ENCODE results near the gene TRPV5. TPM values are rescaled to one million over a fixed set of nuclear protein-coding genes. Genes with fewer than 3 reads are reported as not detected.
A peak's percentile ranks its signal among the peaks of the same experiment; 100 is the strongest.

Gene TRPV5
- total RNA-seq, 4 donors from 2014 or later: not detected

GRCh38 chr7:142933092-142933475 lies 462 bp downstream of the TRPV5 start:
- no peak for TF ChIP-seq EP300 (IDR thresholded peaks at IDR 0.05)
- no peak for TF ChIP-seq POLR2AphosphoS5 (IDR thresholded peaks at IDR 0.05)
- no peak for TF ChIP-seq POLR2A (IDR thresholded peaks at IDR 0.05)
- no peak for TF ChIP-seq CTCF (IDR thresholded peaks at IDR 0.05)
- peak in 1 of 2 donors; percentile 74 for DNase-seq (ENCODE audit: low spot score in 2 of 2)
- Histone ChIP-seq H3K9me3 (no peaks in the 10 kb centered on the region), H3K27ac (no peak overlapping the region), H3K27me3 (no peaks in the 10 kb centered on the region), H3K36me3 (no peaks in the 10 kb centered on the region), H3K4me1 (no peaks in the 10 kb centered on the region), H3K4me3 (no peak overlapping the region)
- WGBS: 91% methylated on average over 7 of the region's 7 CpGs

GRCh38 chr7:142932386-142933091 lies 1.0 kb downstream of the TRPV5 start:
- Histone ChIP-seq H3K4me3 (no peak overlapping the region), H3K27ac (no peak overlapping the region), H3K9me3 (no peaks in the 10 kb centered on the region), H3K36me3 (no peaks in the 10 kb centered on the region), H3K4me1 (no peaks in the 10 kb centered on the region), H3K27me3 (no peaks in the 10 kb centered on the region)
- peak in 1 of 2 donors; percentile 55 for DNase-seq (ENCODE audit: low spot score in 2 of 2)
- 68% methylated on average over 5 of the region's 5 CpGs for WGBS
- TF ChIP-seq POLR2AphosphoS5 (IDR thresholded peaks at IDR 0.05) (no peak), CTCF (IDR thresholded peaks at IDR 0.05) (no peak), POLR2A (IDR thresholded peaks at IDR 0.05) (no peak), EP300 (IDR thresholded peaks at IDR 0.05) (no peak)

DNA sequence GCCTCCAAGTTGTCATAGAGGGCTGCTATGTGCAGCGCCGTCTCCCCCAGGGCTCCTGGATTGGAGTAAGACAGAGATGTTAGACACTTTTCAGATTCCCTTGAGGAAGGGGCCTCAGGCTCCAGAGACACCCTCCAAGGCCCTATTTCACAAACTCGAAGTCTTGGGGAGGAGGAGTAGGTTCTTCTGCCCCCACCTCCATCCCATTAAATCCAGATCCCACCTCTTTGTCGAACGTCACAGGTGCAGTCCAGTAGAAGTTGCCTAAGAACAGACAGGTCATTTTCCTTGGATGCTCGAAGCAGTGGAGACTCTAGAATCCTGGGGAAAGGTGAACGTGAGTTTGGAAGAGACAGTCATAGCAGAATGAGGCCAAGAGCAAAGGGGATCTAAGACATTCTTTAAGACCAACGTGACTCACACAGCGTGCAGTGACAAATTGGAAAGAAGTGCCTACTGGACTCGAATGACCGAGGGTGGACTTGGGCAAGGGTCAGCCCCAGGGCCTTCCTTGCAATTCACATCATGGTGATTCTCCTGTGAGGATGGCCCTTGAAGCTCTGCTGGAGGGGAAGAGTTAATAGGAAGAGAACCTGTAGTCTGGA lies 3.3 kb downstream of the TRPV5 start:
- no peak for TF ChIP-seq CTCF (IDR thresholded peaks at IDR 0.05)
- TF ChIP-seq POLR2AphosphoS5 (IDR thresholded peaks at IDR 0.05): no peak
- TF ChIP-seq EP300 (IDR thresholded peaks at IDR 0.05): no peak
- no peak for TF ChIP-seq POLR2A (IDR thresholded peaks at IDR 0.05)
- no peaks in the 10 kb centered on the region for H3K9me3 ChIP-seq
- H3K27ac ChIP-seq: no peak overlapping the region
- peak in 1 of 2 donors; percentile 45 for DNase-seq (ENCODE audit: low spot score in 2 of 2)
- H3K36me3 ChIP-seq: no peaks in the 10 kb centered on the region
- H3K4me3 ChIP-seq: no peak overlapping the region
- H3K27me3 ChIP-seq: no peaks in the 10 kb centered on the region
- no peaks in the 10 kb centered on the region for H3K4me1 ChIP-seq
- WGBS: 88% methylated on average over 9 of the region's 11 CpGs

DNA sequence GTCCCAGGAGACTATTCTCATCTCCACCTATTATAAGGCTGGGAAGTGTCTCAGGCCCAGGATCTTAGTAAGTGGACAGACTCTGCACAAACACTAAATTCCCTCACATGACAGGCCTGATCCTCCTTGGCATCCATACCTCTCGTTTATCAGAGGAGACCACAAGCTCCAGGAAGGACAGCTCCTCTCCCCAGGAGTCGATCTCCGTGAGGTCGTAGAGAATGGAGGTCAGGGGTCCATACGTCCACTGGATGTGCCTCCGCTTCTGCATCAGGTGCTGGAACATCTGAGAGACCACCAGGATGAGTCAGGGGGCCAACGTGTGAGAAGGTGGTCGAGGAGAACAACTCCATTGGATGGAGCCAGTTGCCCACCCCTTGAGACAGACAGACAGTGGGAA lies 5.6 kb downstream of the TRPV5 start:
- TF ChIP-seq CTCF (IDR thresholded peaks at IDR 0.05): no peak
- TF ChIP-seq POLR2AphosphoS5 (IDR thresholded peaks at IDR 0.05): no peak
- no peak for TF ChIP-seq EP300 (IDR thresholded peaks at IDR 0.05)
- TF ChIP-seq POLR2A (IDR thresholded peaks at IDR 0.05): no peak
- Histone ChIP-seq H3K27me3 (no peaks in the 10 kb centered on the region), H3K36me3 (no peaks in the 10 kb centered on the region), H3K9me3 (no peaks in the 10 kb centered on the region), H3K27ac (no peak overlapping the region), H3K4me1 (no peaks in the 10 kb centered on the region), H3K4me3 (no peak overlapping the region)
- 75% methylated on average over 8 of the region's 8 CpGs for WGBS
- peak in 1 of 2 donors; percentile 24 for DNase-seq (ENCODE audit: low spot score in 2 of 2)

DNA sequence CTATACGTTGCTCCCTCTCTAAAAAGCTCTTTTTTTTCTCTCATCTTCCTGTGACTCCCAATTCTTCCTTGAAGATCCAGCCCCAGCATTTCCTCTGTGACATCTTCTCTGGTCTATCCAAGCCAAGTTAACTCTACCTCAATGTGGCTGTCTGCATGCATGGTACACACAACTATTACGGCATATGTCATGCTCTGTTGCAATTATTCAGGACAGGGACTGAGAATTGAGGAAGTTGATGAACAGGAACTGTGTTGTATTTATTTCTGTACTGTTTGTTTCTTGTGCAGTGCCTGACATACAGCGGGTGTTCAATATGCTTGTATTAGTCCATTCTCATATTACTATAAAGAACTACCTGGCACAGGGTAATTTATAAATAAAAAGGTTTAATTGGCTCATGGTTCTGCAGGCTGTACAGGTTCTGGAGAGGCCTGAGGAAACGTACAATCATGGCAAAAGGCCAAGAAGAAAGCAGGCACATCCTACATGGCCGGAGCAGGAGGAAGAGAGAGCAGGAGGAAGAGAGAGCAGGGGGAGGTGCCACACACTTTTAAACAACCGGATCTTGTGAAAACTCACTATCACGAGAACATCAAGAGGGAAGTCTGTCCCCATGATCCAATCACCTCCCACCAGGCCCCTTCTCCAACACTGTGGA lies 6.3 kb downstream of the TRPV5 start:
- Histone ChIP-seq H3K27ac (no peak overlapping the region), H3K4me1 (no peaks in the 10 kb centered on the region), H3K27me3 (no peaks in the 10 kb centered on the region), H3K4me3 (no peak overlapping the region), H3K36me3 (no peaks in the 10 kb centered on the region), H3K9me3 (no peaks in the 10 kb centered on the region)
- WGBS: 56% methylated on average over 7 of the region's 7 CpGs
- DNase-seq (ENCODE audit: low spot score in 2 of 2): peak in 1 of 2 donors; percentile 47
- TF ChIP-seq POLR2AphosphoS5 (IDR thresholded peaks at IDR 0.05) (no peak), CTCF (IDR thresholded peaks at IDR 0.05) (no peak), EP300 (IDR thresholded peaks at IDR 0.05) (no peak), POLR2A (IDR thresholded peaks at IDR 0.05) (no peak)
